ENCODE measurements around the gene LENG8. TPM values are rescaled to one million over a fixed set of nuclear protein-coding genes. Genes with fewer than 3 reads are reported as not detected.

LENG8 gene
- total RNA-seq, 1 donor from 2014 or later = 193 TPM

GRCh38 chr19:54414156-54414555 is 34.8 kb upstream of the LENG8 start:
- Mint-ChIP-seq H3K9me3 (ENCODE audit: unreplicated experiment) (no peaks in the 10 kb centered on the region), H3K27ac (ENCODE audit: unreplicated experiment) (no peak overlapping the region), H3K4me1 (ENCODE audit: low read depth, unreplicated experiment) (peaks cover 7% of the 10 kb centered on the region), H3K27me3 (ENCODE audit: low read depth, unreplicated experiment) (peaks cover 36% of the 10 kb centered on the region), H3K4me3 (ENCODE audit: unreplicated experiment) (no peak overlapping the region), H3K36me3 (ENCODE audit: low read depth, unreplicated experiment) (no peaks in the 10 kb centered on the region)
- TF ChIP-seq EZH2 (IDR thresholded peaks at IDR 0.05; ENCODE audit: insufficient read depth, low read length) (no peak), CTCF (IDR thresholded peaks at IDR 0.05; ENCODE audit: insufficient read depth, low read depth, low read length) (no peak)
- no peak for DNase-seq (ENCODE audit: low read depth)
- no peak for FAIRE-seq
- Histone ChIP-seq H4K20me1 (ENCODE audit: insufficient read depth, low read length) (no peaks in the 10 kb centered on the region), H3K9me3 (ENCODE audit: insufficient read depth, low read depth, low read length) (peaks cover 3% of the 10 kb centered on the region), H3K79me2 (ENCODE audit: insufficient read depth, low read length) (no peaks in the 10 kb centered on the region), H2AFZ (ENCODE audit: low read depth, low read length) (no peak overlapping the region), H3K4me2 (ENCODE audit: low read length) (no peak overlapping the region), H3K4me3 (ENCODE audit: insufficient read depth, low read depth, low read length) (no peak overlapping the region), H3K27ac (ENCODE audit: low read depth, low read length) (no peak overlapping the region), H3K4me1 (ENCODE audit: insufficient read depth, low read length) (no peaks in the 10 kb centered on the region), H3K36me3 (ENCODE audit: insufficient read depth, low read length) (no peaks in the 10 kb centered on the region), H3K27me3 (ENCODE audit: insufficient read depth, low read length) (peaks cover 24% of the 10 kb centered on the region), H3K9ac (ENCODE audit: low read length) (no peak overlapping the region)

- Histone ChIP-seq H3K4me3 (ENCODE audit: insufficient read depth, low read depth, low read length) (no peak within 1 kb of the TSS), H3K9ac (ENCODE audit: low read length) (no peak within 1 kb of the TSS), H3K9me3 (ENCODE audit: insufficient read depth, low read depth, low read length) (peaks cover 3% of the 10 kb centered on the region), H2AFZ (ENCODE audit: low read depth, low read length) (no peak within 1 kb of the TSS), H3K36me3 (ENCODE audit: insufficient read depth, low read length) (no peaks in the 10 kb centered on the region), H4K20me1 (ENCODE audit: insufficient read depth, low read length) (no peaks in the 10 kb centered on the region), H3K27ac (ENCODE audit: low read depth, low read length) (no peak within 1 kb of the TSS), H3K79me2 (ENCODE audit: insufficient read depth, low read length) (no peaks in the 10 kb centered on the region), H3K27me3 (ENCODE audit: insufficient read depth, low read length) (peaks cover 31% of the 10 kb centered on the region), H3K4me1 (ENCODE audit: insufficient read depth, low read length) (no peaks in the 10 kb centered on the region), H3K4me2 (ENCODE audit: low read length) (no peak within 1 kb of the TSS)
- Mint-ChIP-seq H3K27ac (ENCODE audit: unreplicated experiment) (peak within 1 kb of the TSS; percentile 56), H3K27me3 (ENCODE audit: low read depth, unreplicated experiment) (peaks cover 34% of the 10 kb centered on the region), H3K4me1 (ENCODE audit: low read depth, unreplicated experiment) (peaks cover 12% of the 10 kb centered on the region), H3K4me3 (ENCODE audit: unreplicated experiment) (peak within 1 kb of the TSS; percentile 71), H3K36me3 (ENCODE audit: low read depth, unreplicated experiment) (no peaks in the 10 kb centered on the region), H3K9me3 (ENCODE audit: unreplicated experiment) (no peaks in the 10 kb centered on the region)
- TF ChIP-seq EZH2 (IDR thresholded peaks at IDR 0.05; ENCODE audit: insufficient read depth, low read length) = peak; percentile 39
- TF ChIP-seq CTCF (IDR thresholded peaks at IDR 0.05; ENCODE audit: insufficient read depth, low read depth, low read length) = no peak
- DNase-seq (ENCODE audit: low read depth) = no peak
- no peak for FAIRE-seq
Measured at GRCh38 chr19:54415208-54415900, 33.6 kb upstream of the LENG8 start, which contains the start of gene TTYH1. TTYH1 (plus strand) TSS chr19:54415464; CDS start chr19:54415553, 89 bp downstream.

All from astrocyte (in vitro differentiated cells and primary cell).